GM12892 (cell line): ENCODE data around the gene C2orf76.

Source experiments
- POLR2A ChIP-seq: IDR thresholded peaks from 2 replicates; pipeline ENCODE4 v1.6.1; 2011; ENCODE audit warnings: low read depth, low read length, control low read depth
- POLR2AphosphoS5 ChIP-seq: IDR thresholded peaks from 2 replicates; pipeline ENCODE4 v1.6.1; 2011; ENCODE audit warnings: low read depth, low read length, control low read depth
- TAF1 ChIP-seq: IDR thresholded peaks from 2 replicates; pipeline ENCODE4 v1.6.1; 2011; ENCODE audit warnings: low read depth, mild to moderate bottlenecking, control low read depth, low read length, borderline replicate concordance

DNA sequence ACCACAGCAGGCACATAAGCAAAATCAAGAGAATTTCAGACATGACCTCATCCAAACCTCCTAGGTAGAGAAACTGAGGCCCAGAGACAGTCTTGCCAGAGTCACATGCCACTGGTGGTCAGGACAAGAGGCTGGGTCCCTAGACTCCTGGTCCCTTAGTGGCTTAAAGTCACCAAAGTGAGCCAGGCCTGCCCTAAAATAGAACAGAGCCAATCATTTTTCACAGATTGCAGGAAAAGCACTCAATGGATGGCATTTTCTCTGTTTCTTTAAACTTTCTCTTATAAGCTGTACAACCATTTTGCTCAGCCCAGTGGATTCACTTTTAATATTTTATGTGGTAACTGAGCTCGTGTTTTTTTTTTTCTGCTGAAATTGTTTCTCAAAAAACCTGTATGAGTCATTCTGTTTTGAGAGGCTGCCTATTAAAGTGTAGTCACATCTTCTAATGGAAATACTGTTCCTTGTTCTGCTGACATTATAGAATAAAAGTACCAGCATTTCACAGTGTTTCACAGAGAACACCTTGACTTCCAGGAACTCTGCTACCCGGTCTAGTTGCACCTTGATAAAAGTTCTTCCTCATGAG lies 113.4 kb downstream of the C2orf76 start:
- TF ChIP-seq POLR2A (no peak), TAF1 (no peak), POLR2AphosphoS5 (no peak)
